GM18499 (cell line): ENCODE data around the gene LTB4R2.
"Not testable (repeated sequence)": the region's sequence is repeated elsewhere in the genome, so short reads cannot be mapped to it uniquely, and the experiment has no call there.

Experiments
- ATAC-seq: cut with Tn5 transposase; IDR thresholded peaks from one replicate; pipeline ENCODE4 v1.9.1; 2021; ENCODE audit warnings: moderate number of reproducible peaks; ENCODE audit not compliant: insufficient read depth, unreplicated experiment

The LTB4R2 gene

DNA sequence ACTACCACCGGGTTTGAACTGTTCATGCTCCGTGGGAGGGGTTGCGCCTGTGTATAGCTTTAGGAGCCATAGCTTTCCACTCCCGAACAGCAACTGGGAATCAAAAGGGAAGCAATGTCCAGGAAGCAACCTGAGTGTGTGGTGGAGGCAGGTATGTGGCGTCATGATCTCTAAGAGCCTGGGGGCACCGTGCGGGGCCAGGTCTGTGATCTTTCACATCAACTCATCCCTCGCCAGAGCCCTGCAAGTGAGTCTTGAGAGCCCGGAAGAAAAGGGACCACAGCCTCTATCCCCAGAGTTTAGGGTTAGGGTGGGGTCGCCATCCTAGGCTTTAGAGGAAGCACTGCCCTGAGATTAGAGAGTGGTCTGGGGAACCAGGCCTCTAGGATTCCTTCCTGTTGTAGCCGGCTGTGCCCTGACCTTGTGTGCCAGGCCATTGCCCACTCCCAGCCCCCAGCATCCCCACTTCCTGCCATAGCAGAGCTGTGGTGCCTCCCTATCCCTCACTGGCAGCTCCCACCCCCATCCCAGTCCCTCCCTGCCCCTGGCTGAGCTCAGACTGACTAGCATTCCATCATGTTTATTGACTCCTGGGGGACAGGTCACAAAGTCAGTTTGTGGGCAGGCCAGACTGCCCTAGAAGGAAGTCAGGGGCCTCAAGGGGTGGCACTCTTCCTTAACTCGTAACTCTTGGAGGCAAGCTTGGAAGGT is 25.7 kb downstream of the LTB4R2 start:
- no peak for ATAC-seq

DNA sequence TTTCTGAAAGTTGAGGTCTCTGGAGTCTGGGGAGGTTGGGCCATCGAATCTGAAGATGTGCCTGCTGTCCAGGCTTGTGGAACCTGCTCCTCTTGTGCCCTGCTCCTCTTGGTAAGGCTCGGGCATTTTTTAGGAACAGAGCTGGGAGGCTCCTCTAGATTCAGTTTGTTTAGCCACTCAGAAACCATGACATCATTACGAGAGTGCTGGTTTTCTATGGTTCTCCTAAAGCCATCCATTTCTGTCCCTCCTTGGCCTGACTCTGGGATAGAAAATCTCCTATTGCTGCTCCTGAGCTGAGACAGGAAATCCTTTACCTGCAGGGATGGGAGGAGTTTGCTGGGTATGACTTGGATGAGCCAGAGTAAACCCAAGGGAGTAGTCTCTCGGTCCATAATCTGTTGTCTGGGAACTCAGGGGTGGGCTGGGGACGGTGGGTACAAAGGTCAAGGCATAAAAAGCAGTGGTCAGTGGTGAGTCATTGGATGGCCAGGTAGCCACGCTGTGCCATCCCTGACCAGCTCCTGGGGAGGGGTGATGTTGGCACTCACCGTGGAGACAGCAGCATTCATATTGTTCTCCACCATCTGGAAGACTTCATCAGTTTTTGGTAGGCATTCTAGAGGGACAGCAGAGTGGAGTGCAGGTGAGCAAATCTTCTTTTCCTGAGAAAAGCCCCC is 27.3 kb downstream of the LTB4R2 start:
- no peak for ATAC-seq

GRCh38 chr14:24337824-24338175 is 27.9 kb downstream of the LTB4R2 start:
- ATAC-seq: no peak

DNA sequence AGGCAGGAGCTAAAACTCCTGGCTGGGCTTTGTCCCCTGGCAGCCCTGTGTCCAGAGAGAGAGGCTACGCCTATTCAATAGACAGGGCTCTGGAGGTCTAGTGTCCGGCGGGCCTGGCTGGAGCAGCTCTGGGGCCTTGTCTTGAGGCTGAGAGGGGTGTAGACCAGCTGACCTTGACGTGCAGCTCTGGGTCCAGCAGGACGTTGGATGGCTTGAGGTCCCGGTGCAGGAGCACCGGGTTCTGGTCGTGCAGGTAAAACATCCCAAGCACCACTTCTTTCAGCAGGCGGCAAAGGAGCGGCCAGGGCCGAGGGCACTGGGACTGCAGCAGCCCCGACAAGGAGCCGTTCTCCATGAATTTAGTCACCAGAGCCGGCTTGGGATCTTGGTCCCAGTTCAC is 28.9 kb downstream of the LTB4R2 start:
- ATAC-seq: no peak

DNA sequence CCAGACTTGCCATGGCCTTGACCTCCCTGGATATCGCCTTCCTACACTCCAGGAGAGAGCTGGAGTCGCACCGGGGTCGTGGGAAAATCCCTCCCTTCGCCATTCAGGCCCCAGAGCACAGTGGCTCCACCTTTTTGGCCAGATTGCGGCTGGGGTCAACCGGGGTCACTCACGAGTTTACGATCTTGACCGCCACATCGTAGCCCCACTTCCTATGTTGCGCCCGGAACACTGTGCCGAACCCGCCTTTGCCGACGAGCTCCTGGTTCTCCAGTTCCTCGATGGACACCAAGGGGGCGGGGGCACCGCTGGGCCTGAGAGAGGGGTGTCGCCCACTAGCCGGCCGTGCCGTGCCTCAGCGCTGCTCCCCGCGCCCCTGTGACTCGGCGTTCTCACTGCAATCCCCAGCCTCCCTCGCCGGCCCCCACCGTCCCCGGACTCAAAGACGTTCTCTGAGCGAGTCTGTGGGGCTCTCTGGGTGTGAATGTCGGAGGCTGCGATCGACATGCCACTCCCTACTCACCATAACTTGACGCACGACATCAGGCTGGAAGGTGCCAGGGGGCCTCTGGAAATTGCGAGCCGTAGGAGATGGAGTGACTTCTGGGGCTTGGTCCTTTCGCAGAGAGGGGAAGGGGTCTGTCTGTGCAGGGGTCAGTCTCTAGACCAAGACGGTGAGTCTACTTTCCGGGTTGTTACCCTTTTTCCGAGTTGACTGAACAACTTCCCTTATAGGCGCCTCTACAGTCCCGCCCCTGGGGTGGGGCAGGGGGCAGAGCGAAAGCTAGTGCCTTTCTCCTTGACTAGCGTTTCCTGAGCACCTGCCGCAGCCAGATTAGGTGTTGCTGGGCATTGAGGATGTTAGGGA is 29.6 kb downstream of the LTB4R2 start, which contains the start of gene RIPK3:
Gene RIPK3 (minus strand): TSS at position 708 of the 868 bp plus-strand sequence. CDS start 165 bp downstream, at position 543.
- no peak for ATAC-seq

DNA sequence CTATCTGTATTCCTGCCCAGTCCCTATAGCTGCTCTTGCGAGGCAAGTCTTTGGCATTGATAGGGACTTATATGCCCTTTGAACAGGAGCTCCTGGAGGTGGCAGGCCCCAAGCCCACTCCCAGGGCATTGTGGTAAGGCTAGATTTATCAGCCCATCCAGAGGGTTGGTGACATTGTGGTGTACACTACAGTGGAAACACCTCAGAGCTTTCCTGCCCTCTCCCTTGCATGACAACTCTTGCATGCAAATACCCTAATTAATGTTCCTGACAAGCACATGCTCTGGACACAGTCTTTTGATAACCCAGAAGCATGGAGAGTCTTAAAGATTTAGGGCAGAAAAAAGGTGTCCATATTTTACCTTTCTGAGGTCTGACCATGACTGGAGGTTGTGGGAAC is 30.7 kb downstream of the LTB4R2 start:
- ATAC-seq: no peak

DNA sequence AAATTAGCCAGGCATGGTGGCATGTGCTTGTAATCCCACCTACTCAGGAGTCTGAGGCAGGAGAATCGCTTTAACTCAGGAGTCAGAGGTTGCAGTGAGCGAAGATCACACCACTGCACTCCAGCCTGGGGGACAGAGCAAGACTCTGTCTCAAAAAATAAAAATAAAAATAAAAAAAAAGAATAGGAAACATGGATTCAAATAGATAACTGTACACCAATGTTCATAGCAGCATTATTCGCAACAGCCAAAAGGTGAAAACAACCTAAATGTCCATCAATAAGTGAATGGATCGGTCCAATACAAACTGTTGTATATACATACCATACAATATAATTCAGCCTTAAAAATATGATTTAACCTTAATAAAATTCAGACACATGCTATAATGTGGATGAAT is 32.9 kb downstream of the LTB4R2 start:
- ATAC-seq: no peak

DNA sequence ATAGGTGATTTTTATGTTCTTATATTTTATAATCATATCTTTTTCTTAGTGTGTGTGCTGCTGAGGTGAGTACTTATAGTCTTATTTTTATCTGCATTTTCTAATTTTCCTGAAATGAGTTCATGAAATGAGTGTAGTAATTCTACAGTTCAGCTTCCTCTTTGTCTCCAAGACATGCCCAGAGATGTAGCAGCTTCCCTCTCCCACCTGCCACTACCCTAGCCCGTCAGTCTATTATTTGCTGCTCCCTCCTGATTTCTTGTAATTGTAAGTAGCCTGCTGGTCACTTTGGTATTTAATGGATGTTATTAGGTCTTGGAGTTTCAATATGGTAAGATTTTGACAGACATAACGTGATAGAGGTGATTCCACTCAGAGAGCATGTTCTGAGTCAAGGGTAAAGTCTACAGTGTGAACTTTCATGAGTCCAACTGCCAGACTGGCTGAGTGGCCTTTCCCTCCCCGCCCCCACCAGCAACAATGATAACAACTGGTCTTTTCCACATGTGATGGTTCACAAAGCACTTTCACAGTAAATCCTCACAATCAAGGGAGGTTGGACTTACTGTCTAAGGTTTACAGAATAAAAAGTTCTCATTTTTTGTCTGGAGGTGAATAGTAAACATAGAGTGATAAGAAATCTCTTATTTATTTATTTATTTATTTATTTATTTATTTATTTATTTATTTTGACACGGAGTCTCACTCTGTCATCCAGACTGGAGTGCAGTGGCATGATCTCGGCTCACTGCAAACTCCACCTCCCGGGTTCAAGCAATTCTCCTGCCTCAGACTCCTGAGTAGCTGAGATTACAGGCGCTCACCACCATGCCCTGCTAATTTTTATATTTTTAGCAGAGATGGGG is 34.1 kb downstream of the LTB4R2 start:
- ATAC-seq: no peak

DNA sequence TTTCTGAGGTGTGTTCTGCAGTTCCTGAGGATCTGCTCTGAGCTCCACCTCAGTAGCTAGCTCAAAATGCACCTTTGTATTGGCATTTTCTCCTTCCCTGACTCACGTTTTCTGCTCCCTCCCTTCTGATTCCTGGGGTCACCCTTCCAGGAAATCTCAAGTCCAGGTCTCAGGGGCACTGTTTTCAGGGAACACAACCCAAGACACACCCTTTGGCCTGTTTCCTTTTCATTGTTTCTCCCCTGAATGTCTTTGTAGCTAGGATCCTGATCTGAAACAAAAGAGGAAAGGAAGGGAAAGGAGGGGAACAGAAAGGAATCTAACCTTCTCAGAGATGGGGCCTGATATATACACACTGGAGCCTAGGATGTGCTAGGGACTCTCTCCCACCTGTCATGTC is 37.2 kb downstream of the LTB4R2 start:
- ATAC-seq: no peak

GRCh38 chr14:24348186-24348585 is 38.2 kb downstream of the LTB4R2 start:
- ATAC-seq: no peak

DNA sequence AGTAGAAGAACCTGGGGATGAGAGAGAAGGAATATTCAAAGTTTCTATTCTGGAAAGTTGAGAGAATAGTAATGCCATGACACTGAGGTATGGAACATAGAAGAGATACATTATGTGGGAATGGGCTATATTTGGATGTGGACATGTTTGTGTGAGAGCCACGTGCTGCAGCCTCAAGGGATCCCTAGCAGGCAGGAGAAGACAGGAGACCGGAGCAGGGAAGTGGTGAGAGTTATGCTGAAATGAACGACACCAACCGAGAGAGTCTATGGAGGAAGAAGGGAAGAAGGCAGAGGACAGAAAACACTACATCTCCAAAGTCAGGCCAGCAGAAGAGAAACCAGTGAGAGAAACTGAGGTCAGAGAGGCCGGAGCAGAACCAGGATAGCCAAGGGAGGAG is 39.8 kb downstream of the LTB4R2 start:
- no peak for ATAC-seq

DNA sequence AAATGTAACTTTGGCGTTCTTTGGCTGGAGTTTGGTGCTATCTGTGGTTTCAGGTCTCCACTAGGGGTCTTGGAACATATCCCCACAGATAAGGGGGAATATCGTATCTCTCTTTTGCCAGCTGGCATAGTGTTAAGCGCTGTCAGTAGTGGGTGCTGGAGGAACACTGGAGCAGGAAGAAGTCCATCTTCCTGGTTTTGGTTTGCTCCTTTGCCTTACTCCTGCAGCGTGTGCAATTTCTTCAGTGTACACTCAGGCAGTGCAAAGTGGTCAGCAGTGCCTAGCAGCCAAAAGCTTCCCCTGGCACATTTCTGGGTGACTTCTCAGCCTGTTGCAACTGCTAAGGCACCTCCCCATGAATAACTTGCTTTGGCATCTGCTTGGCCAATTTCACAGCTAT is 41.6 kb downstream of the LTB4R2 start:
- ATAC-seq: no peak

DNA sequence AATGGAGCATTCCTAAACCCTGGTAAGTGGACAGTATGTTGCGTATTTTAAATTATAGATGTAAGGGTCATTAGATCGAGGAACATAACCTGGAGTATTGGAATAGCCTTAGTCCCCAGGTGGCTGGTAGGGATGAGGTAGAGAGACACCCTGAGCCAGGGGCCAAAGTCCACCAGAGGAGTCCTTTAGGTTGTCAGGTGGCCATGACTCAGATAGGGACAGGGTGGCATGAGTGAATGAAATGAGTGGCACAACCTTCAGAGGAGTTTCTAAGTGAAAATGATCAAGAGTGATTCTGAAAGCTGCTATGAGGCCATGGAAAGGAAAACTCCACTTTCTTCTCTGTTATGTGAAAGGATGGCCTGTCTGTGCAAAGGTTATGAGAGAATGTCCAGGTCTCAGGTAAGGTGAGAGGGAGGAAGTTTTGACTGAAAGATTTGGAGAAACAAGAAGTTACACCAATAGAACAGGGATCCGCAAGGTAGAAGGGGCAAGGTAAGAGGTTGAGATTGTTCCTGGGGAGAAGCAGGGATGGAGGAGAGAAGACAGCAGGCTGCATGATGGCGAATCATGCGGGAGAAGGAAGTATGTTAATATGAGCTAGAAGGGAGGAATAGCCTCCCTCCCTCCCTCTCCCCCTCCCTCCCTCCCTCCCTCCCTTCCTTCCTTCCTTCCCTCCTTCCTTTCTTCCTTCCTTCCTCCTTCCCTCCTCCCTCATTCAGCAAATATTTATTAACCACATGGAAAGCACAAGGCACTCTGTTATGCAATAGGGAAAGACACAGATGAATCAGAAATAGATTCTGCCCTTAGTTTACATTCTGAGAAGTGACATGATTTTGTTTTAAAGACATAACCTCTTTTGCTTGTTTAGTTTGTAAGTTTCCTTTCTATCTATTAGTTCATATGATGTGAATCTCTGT is 43.9 kb downstream of the LTB4R2 start:
- ATAC-seq: no peak

DNA sequence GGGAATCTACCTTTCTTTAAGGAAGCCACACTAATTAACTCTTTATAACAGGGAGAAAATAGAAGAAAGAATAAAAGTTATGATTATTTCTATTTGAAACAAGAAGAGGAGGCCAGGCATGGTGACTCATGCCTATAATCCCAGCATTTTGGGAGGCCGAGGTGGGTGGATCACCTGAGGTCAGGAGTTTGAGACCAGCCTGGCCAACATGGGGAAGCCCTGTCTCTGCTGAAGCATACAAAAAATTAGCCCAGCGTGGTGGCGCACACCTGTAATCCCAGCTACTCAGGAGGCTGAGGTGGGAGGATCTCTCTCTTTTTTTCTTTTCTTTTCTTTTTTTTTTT is 44.5 kb downstream of the LTB4R2 start:
- ATAC-seq: not testable (repeated sequence)

- no peak for ATAC-seq
These were observed 45.1 kb downstream of the LTB4R2 start for GRCh38 chr14:24355009-24355408.

DNA sequence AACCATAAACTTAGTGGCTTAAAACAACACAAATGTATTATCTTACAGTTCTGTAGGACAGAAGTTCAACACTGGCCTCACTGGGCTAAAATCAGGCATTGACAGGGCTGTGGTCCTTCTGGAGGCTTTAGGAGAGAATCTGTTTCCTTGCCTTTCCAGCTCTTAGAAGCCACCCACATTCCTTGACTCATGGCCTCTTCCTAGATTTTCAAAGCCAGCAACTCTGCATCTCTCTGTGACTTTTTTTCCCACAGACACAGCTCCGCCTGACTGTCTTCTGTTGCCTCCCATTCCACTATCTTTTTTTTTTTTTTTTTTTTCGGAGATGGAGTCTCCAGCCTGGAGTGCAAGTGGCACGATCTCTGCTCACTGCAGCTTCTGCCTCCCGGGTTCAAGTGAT is 46.3 kb downstream of the LTB4R2 start:
- no peak for ATAC-seq

- ATAC-seq: no peak
These were observed 50.3 kb downstream of the LTB4R2 start for GRCh38 chr14:24360281-24360680.

DNA sequence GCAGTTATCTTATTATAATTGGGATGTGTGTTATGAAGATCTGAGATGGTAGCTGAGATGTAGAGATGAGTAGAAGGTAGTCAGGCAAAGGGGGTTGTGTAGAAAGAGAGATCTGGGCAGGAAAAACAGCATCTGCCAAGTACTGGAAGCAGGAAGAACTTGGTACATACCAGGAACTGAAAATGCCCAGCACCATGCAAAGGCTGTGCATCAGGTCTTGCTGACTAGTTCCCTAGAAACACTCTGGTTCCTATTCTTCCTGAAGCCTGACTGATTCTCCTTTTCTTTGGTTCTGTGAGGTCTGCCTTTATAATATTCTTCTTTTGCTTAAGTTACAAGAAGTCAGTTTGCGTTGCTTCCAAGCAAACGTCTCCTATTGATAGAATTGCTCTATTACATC is 51.4 kb downstream of the LTB4R2 start:
- ATAC-seq: no peak
